Muscle layer of colon (tissue), 2 donors: Measurements from ENCODE around the gene LEP.
"Not testable (repeated sequence)": the region's sequence is repeated elsewhere in the genome, so short reads cannot be mapped to it uniquely, and the experiment has no call there.

Experiments used
- H3K27ac ChIP-seq: one replicate; pipeline ENCODE4 v1.7.0; 2013; ENCODE audit warnings: low read depth, mild to moderate bottlenecking, low read length, moderate library complexity
- H3K27me3 ChIP-seq, 2 donors: one replicate each; pipeline ENCODE4 v1.7.0; 2013; ENCODE audit warnings: low read length in 2 of 2, mild to moderate bottlenecking in 2 of 2; ENCODE audit not compliant: insufficient read depth in 2 of 2, control insufficient read depth in 1 of 2
- H3K36me3 ChIP-seq: one replicate; pipeline ENCODE4 v1.7.0; 2013; ENCODE audit warnings: mild to moderate bottlenecking, low read length; ENCODE audit not compliant: insufficient read depth
- H3K4me1 ChIP-seq: one replicate; pipeline ENCODE4 v1.7.0; 2013; ENCODE audit warnings: mild to moderate bottlenecking, low read length; ENCODE audit not compliant: insufficient read depth
- H3K4me3 ChIP-seq, 2 donors: one replicate each; pipeline ENCODE4 v1.7.0; 2013; ENCODE audit warnings: low read length in 2 of 2, low read depth in 1 of 2, mild to moderate bottlenecking in 1 of 2, moderate library complexity in 1 of 2
- H3K9ac ChIP-seq: one replicate; pipeline ENCODE4 v1.7.0; 2013; ENCODE audit warnings: low read length
- H3K9me3 ChIP-seq: one replicate; pipeline ENCODE4 v1.7.0; 2013; ENCODE audit warnings: mild to moderate bottlenecking, low read length
- donor health status: abdominal sarcoma.
- donor health status: Adenocarcinoma of cecum.

The LEP gene

DNA sequence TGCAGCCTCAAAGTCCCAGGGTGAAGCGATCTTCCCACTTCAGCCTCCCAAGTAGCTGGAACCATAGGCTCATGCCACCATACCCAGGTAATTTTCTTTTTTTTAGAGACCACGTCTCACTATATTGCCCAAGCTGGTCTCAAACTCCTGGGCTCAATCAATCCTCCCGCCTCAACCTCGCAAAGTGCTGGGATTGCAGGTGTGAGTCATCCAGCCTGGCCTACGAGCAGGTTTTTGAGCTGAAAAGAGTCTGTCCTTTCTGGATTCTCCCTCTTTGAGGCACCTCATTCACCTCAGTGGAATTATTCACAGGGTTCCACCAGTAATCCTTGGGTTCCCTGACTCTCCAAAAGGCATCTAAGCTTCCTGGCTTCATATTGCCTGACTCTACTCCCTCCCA is 7.6 kb upstream of the LEP start:
- H3K4me1 ChIP-seq: no peaks in the 10 kb centered on the region
- H3K9me3 ChIP-seq: no peaks in the 10 kb centered on the region
- H3K27me3 ChIP-seq: no peaks in the 10 kb centered on the region
- no peak overlapping the region for H3K9ac ChIP-seq
- H3K36me3 ChIP-seq: no peaks in the 10 kb centered on the region
- no peak overlapping the region for H3K27ac ChIP-seq
- H3K4me3 ChIP-seq: no peak overlapping the region

DNA sequence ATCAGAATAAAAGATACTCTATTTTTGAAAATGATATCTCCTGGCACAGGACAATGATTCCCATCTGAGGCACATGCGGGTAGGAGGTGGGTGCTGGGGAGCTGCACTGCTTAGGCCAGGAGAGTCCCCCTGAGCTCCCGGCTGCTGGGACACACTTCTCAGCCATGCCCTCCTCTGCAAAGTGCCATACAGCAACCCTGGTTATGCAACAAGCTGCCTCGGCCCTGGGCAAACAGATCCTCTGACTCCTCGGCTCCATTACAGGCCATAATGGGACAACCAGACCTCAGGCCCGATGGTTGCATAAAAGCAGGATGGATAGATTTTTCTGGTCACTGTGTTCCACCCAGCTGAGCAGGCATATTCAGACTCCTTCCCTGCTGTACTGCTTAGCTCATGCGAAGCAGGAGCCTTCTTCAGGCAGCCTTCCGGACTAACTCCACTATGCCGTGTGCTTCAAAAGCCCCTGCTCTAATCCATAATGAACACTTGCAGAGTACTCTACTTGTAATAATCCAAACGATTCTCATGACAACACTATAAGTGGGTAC is 6.5 kb upstream of the LEP start:
- H3K4me1 ChIP-seq: no peaks in the 10 kb centered on the region
- H3K36me3 ChIP-seq: no peaks in the 10 kb centered on the region
- H3K27ac ChIP-seq: no peak overlapping the region
- H3K27me3 ChIP-seq: no peaks in the 10 kb centered on the region
- H3K9me3 ChIP-seq: no peaks in the 10 kb centered on the region
- H3K9ac ChIP-seq: no peak overlapping the region
- no peak overlapping the region for H3K4me3 ChIP-seq

DNA sequence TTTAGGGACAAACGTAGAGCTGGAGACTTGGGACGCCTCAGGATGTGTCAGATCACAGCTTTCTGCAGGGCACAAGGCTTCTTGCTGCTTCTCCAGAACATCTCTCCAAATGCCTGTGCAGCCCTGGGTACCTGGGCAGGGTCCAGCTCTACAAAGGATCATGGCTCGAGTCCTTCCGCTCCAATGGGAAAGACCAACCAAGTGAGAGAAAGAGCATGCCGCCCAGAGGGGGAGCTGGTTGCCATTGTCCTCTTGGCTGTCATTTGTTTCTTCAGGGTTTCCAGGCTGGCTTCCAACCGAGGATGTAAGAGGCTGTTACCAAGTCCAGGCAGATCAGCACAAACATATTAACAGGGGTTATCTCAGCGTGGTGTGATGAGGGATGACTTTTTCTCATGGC is 5.6 kb upstream of the LEP start:
- H3K27ac ChIP-seq: no peak overlapping the region
- H3K9ac ChIP-seq: no peak overlapping the region
- H3K36me3 ChIP-seq: no peaks in the 10 kb centered on the region
- H3K4me1 ChIP-seq: no peaks in the 10 kb centered on the region
- peaks cover 0 to 6% of the 10 kb centered on the region in 2 donors for H3K27me3 ChIP-seq
- H3K9me3 ChIP-seq: no peaks in the 10 kb centered on the region
- H3K4me3 ChIP-seq: no peak overlapping the region

DNA sequence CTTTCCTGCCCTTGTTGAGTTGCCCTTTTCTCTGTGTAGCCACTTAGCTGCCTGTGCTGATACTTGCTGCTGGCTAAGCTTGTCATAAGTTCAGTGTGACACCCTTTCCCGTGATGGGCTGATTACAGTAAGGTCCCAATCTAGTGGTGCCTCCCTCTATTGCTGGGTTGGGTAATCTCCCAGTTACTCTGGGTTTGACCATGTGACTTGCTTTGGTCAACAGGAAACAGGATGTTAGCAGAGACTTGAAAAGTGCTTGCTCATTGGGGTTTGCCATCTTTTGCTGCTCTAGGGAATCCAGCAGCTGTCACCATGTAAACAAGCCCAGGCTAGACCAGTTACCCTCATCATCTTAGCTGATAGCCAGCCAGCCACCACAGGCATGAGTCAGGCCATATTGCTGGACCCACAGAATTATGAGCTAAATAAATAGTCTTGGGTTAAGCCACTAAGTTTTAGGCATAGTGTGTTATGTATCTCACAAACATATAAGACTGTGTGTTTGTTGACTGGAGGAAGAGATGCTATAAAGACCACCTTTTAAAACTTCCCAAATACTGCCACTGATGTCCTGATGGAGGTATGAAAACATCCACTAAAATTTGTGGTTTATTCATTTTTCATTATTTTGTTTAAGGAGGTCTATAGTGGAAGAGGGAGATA is 4.0 kb upstream of the LEP start:
- Histone ChIP-seq H3K27ac (no peak overlapping the region), H3K27me3 (peaks cover 8 to 18% of the 10 kb centered on the region in 2 donors), H3K9me3 (no peaks in the 10 kb centered on the region), H3K9ac (no peak overlapping the region), H3K4me3 (no peak overlapping the region), H3K36me3 (no peaks in the 10 kb centered on the region), H3K4me1 (no peaks in the 10 kb centered on the region)

DNA sequence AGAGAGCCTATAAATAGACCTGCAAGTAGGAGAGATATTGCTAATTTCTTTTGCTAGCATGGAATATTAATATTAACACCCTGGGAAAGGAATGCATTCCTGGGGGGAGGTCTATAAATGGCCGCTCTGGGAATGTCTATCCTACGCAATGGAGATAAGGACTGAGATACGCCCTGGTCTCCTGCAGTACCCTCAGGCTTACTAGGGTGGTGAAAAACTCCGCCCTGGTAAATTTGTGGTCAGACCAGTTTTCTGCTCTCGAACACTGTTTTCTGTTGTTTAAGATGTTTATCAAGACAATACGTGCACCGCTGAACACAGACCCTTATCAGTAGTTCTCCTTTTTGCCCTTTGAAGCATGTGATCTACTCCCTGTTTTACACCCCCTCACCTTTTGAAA is 1.9 kb upstream of the LEP start:
- not testable (repeated sequence) for H3K9me3 ChIP-seq, H3K36me3 ChIP-seq, H3K4me1 ChIP-seq, H3K27ac ChIP-seq, H3K4me3 ChIP-seq, H3K9ac ChIP-seq
- H3K27me3 ChIP-seq: peaks cover 8 to 30% of the 10 kb centered on the region in 2 donors

DNA sequence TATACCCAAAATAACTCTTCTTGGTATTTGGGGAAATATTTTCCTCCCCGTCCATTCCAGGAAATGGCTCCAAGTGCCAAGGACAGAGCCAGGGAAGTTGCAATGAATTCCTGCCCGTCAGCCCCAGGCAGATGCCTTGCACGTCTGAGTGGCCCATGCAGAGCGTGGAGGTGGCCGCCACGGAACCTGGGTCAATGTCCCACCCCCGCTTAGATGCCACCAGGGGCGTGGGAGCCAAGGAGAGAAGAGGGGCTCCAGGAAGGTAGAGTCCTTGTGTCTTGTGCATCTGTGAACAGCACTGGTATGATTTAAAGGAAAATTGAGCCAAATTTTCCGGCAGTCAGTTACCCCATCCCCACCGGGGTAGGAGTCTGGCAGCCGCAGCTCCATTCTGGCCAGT is 1.6 kb downstream of the LEP start:
- Histone ChIP-seq H3K4me3 (no peak overlapping the region), H3K27me3 (peaks cover 8 to 30% of the 10 kb centered on the region in 2 donors), H3K9ac (no peak overlapping the region), H3K36me3 (no peaks in the 10 kb centered on the region), H3K27ac (no peak overlapping the region), H3K4me1 (no peaks in the 10 kb centered on the region), H3K9me3 (no peaks in the 10 kb centered on the region)

DNA sequence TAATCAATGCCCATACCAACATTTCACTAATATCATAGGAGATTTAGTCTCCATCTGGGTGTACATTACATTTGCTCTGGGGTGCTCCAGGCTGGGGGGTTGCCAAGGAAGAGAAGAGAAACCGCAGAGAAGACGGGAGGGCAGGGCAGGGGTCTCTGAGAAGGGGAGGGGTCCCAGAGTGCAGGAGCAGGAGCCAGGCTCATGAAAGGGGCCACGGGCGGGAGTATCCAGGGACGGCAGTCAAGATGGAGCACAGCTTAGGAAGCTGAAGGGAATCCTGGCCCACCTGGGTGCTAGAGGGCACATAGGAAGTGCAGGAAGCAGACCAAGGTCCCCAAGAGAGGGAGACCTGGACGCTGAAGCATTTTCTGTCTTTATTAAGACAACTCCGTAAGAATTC is 2.2 kb downstream of the LEP start:
- no peak overlapping the region for H3K4me3 ChIP-seq
- no peaks in the 10 kb centered on the region for H3K9me3 ChIP-seq
- no peaks in the 10 kb centered on the region for H3K4me1 ChIP-seq
- no peaks in the 10 kb centered on the region for H3K36me3 ChIP-seq
- H3K9ac ChIP-seq: no peak overlapping the region
- H3K27ac ChIP-seq: no peak overlapping the region
- peaks cover 8 to 30% of the 10 kb centered on the region in 2 donors for H3K27me3 ChIP-seq

DNA sequence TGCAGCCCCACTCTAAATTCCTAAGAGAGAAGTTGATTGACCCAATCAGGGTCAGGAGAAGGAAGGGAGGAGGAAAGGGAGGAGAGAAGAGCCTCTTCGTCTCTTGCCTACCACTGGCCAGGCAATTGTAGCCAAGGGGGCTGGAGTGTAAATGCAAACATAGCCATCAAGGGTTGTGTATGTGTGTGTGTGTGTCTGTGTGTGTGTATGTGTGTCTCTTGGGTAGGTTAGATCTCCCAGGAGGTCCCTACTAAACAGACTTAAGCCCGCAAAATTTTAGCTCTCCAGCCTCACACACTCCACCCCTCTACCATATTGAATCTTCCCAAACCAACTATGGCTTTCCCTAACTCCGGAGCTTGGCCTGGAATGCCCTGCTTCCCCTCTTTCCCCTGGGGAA is 3.8 kb downstream of the LEP start:
- Histone ChIP-seq H3K9me3 (no peaks in the 10 kb centered on the region), H3K4me3 (no peak overlapping the region), H3K27me3 (peaks cover 8 to 30% of the 10 kb centered on the region in 2 donors), H3K27ac (no peak overlapping the region), H3K4me1 (no peaks in the 10 kb centered on the region), H3K9ac (no peak overlapping the region), H3K36me3 (no peaks in the 10 kb centered on the region)

DNA sequence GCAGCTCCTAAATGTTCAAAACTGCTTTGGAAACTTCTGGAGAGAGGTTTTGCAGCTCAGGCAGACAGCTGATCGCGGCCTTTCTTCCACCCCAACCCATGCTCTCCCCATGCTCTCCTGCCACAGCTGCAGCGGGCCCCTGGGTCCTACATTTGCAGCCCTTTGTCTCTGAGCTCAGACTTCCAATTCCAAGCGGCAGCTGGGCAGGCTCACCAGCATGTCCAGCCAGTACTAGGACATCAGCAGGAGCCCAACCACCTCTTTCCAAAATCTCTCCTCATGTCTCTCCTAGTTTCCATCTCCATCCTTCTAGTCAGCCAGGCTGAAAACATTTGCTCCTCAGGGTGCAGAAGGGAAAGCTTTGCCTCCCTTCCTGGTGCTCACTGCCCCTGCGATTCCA is 6.0 kb downstream of the LEP start:
- H3K27me3 ChIP-seq: peaks cover 0 to 11% of the 10 kb centered on the region in 2 donors
- no peak overlapping the region for H3K27ac ChIP-seq
- no peaks in the 10 kb centered on the region for H3K9me3 ChIP-seq
- no peak overlapping the region for H3K9ac ChIP-seq
- no peaks in the 10 kb centered on the region for H3K4me1 ChIP-seq
- H3K4me3 ChIP-seq: no peak overlapping the region
- H3K36me3 ChIP-seq: no peaks in the 10 kb centered on the region

DNA sequence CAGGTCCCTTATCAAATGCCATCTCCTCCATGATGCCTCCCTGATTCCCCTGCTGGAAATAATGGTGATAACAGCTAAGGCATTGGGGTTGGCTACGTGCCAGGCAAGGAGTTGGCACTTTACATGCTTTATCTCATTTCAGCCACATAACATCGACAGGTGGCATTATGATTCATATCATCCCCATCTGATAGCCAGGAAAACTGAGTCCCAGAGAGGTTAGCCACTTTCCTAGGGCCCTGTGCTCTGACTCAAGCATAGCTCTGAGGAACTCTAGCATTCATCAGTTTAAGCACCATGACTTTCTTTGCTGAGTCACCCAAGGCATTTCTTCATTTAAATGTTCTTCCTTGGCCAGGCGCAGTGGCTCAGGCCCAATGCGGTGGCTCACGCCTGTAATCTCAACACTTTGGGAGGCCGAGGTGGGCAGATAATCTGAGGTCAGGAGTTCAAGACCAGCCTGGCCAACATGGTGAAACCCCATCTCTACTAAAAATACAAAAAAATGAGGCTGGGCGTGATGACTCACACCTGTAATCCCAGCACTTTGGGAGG is 6.6 kb downstream of the LEP start:
- H3K4me3 ChIP-seq: no peak overlapping the region
- no peaks in the 10 kb centered on the region for H3K4me1 ChIP-seq
- no peaks in the 10 kb centered on the region for H3K36me3 ChIP-seq
- H3K9me3 ChIP-seq: no peaks in the 10 kb centered on the region
- H3K9ac ChIP-seq: no peak overlapping the region
- H3K27me3 ChIP-seq: peaks cover 0 to 5% of the 10 kb centered on the region in 2 donors
- no peak overlapping the region for H3K27ac ChIP-seq

DNA sequence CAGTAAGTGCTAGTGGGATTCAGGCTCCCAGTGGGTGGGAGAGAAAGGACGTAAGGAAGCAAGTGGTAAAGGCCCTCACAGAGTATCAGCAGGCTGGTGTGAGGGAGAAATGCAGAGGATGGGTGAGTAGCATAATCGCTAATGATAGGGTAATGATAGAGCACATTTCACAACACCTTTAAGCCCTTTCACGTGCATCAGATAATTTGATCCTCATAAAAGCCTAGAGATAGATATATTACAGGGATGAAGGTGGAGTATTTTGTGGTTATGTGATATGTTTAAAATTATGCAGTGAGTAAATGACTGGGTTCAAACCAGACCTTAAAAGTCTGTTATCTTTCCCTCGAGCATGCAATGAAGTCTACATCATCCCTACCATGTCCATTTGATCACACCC is 10.3 kb downstream of the LEP start:
- Histone ChIP-seq H3K9me3 (no peaks in the 10 kb centered on the region), H3K36me3 (no peaks in the 10 kb centered on the region), H3K4me1 (no peaks in the 10 kb centered on the region), H3K27me3 (peaks cover 0 to 1% of the 10 kb centered on the region in 2 donors), H3K27ac (no peak overlapping the region), H3K4me3 (no peak overlapping the region), H3K9ac (no peak overlapping the region)

DNA sequence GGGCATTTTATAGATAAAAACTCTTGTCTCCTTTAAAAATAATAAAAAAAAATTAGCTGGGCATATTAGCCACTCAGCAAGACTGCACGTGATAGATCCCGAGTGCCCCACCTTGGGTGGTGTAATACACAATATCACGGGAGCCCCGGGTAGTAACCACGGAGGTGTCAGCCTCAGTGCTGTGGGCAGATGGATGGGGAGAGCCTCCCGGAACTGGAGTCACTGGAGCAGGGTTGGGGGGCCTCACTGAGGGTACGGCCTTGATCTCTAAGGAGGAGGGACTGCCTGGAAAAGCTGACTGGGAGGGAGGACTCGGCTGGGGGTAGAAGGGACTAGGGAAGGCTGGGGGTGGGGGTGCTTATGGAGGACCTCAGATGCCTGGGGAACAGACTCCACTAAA is 12.6 kb downstream of the LEP start:
- no peaks in the 10 kb centered on the region for H3K9me3 ChIP-seq
- no peaks in the 10 kb centered on the region for H3K36me3 ChIP-seq
- H3K27ac ChIP-seq: no peak overlapping the region

More for the DNA sequence above, 12.6 kb downstream of the LEP start:
- Histone ChIP-seq H3K27me3 (peaks cover 0 to 3% of the 10 kb centered on the region in 2 donors), H3K9ac (no peak overlapping the region), H3K4me1 (no peaks in the 10 kb centered on the region), H3K4me3 (no peak overlapping the region)
